ENCODE data around the gene RORC. TPM values are rescaled to one million over a fixed set of nuclear protein-coding genes. Genes with fewer than 3 reads are reported as not detected.

Gene RORC
- polyA plus RNA-seq, 1 donor (not counting 4 experiments of a cell fraction or from before 2014, with no cell fraction given), result 0.12 TPM

- Histone ChIP-seq H3K36me3 (ENCODE audit: control insufficient read depth in 2 of 2, extremely low read depth in 1 of 2, insufficient read depth in 2 of 2, low read length in 2 of 2) (peaks cover 3% of the 10 kb centered on the region in 2 experiments), H3K9ac (ENCODE audit: control insufficient read depth, extremely low read depth, insufficient read depth, low read length) (no peak overlapping the region), H3K79me2 (ENCODE audit: control insufficient read depth, insufficient read depth, low read length) (no peaks in the 10 kb centered on the region), H3K9me1 (ENCODE audit: control insufficient read depth, extremely low read depth, insufficient read depth, low read length) (no peaks in the 10 kb centered on the region), H4K20me1 (ENCODE audit: control insufficient read depth, extremely low read depth, insufficient read depth, low read length) (no peaks in the 10 kb centered on the region), H3K27me3 (ENCODE audit: control insufficient read depth, extremely low read depth, insufficient read depth, low read length) (no peaks in the 10 kb centered on the region), H3K4me2 (ENCODE audit: control insufficient read depth, extremely low read depth, insufficient read depth, low read depth, low read length) (no peak overlapping the region), H3K9me3 (ENCODE audit: control insufficient read depth, low read depth, low read length) (no peaks in the 10 kb centered on the region), H2AFZ (ENCODE audit: control insufficient read depth, low read length) (no peak overlapping the region), H3K4me1 (ENCODE audit: control insufficient read depth, extremely low read depth, insufficient read depth, low read length) (peaks cover 10% of the 10 kb centered on the region), H3K27ac (ENCODE audit: control insufficient read depth, insufficient read depth, low read length) (no peak overlapping the region), H3K4me3 (ENCODE audit: control insufficient read depth in 2 of 3, extremely low read depth in 1 of 3, insufficient read depth in 2 of 3, low read depth in 1 of 3, low read length in 3 of 3) (no peak overlapping the region)
- no peak for TF ChIP-seq CTCF (optimal IDR thresholded peaks at IDR 0.05 in 1 of 3, IDR thresholded peaks at IDR 0.05 in 1 of 3, conservative IDR thresholded peaks at IDR 0.05 in 1 of 3; ENCODE audit: extremely low read depth in 1 of 3, insufficient read depth in 2 of 3, low read length in 3 of 3)
- no peak for TF ChIP-seq EZH2 (IDR thresholded peaks at IDR 0.05; ENCODE audit: low read length)
- FAIRE-seq, result no peak
- no peak for DNase-seq (ENCODE audit: low read depth, low spot score)
- dilution Hi-C loops (cut with MboI; ENCODE audit: extremely low pct_ligation_motif_present, low sequenced_read_pairs), result no loop called here
Observed at GRCh38 chr1:151871284-151872030, 39.9 kb upstream of the RORC start.

- dilution Hi-C loops (cut with MboI; ENCODE audit: extremely low pct_ligation_motif_present, low sequenced_read_pairs), result no loop called here
- DNase-seq (ENCODE audit: low read depth, low spot score) (no peak), FAIRE-seq (no peak)
- no peaks in the 10 kb centered on the region for H3K79me2 ChIP-seq (ENCODE audit: control insufficient read depth, insufficient read depth, low read length)
- TF ChIP-seq CTCF (optimal IDR thresholded peaks at IDR 0.05 in 1 of 3, IDR thresholded peaks at IDR 0.05 in 1 of 3, conservative IDR thresholded peaks at IDR 0.05 in 1 of 3; ENCODE audit: extremely low read depth in 1 of 3, insufficient read depth in 2 of 3, low read length in 3 of 3) (no peak), EZH2 (IDR thresholded peaks at IDR 0.05; ENCODE audit: low read length) (no peak)
- peak overlapping the region; percentile 73 for H3K27ac ChIP-seq (ENCODE audit: control insufficient read depth, insufficient read depth, low read length)
- H3K36me3 ChIP-seq (ENCODE audit: control insufficient read depth in 2 of 2, extremely low read depth in 1 of 2, insufficient read depth in 2 of 2, low read length in 2 of 2), result peaks cover under 1 to 3% of the 10 kb centered on the region in 2 experiments
- no peak overlapping the region for H3K9ac ChIP-seq (ENCODE audit: control insufficient read depth, extremely low read depth, insufficient read depth, low read length)
- H3K27me3 ChIP-seq (ENCODE audit: control insufficient read depth, extremely low read depth, insufficient read depth, low read length), result no peaks in the 10 kb centered on the region
- no peak overlapping the region for H2AFZ ChIP-seq (ENCODE audit: control insufficient read depth, low read length)
- H3K4me1 ChIP-seq (ENCODE audit: control insufficient read depth, extremely low read depth, insufficient read depth, low read length), result peaks cover 10% of the 10 kb centered on the region
- H3K9me1 ChIP-seq (ENCODE audit: control insufficient read depth, extremely low read depth, insufficient read depth, low read length), result no peaks in the 10 kb centered on the region
- H3K4me3 ChIP-seq (ENCODE audit: control insufficient read depth in 2 of 3, extremely low read depth in 1 of 3, insufficient read depth in 2 of 3, low read depth in 1 of 3, low read length in 3 of 3), result no peak overlapping the region
- H3K9me3 ChIP-seq (ENCODE audit: control insufficient read depth, low read depth, low read length), result no peaks in the 10 kb centered on the region
- no peaks in the 10 kb centered on the region for H4K20me1 ChIP-seq (ENCODE audit: control insufficient read depth, extremely low read depth, insufficient read depth, low read length)
- no peak overlapping the region for H3K4me2 ChIP-seq (ENCODE audit: control insufficient read depth, extremely low read depth, insufficient read depth, low read depth, low read length)
Observed at GRCh38 chr1:151868486-151868885, 36.9 kb upstream of the RORC start.

All from keratinocyte (primary cell).